ENCODE measurements around the gene ZCCHC18.
"Not testable (repeated sequence)": the region's sequence is repeated elsewhere in the genome, so short reads cannot be mapped to it uniquely, and the experiment has no call there.

GRCh38 chrX:104110491-104111240 is 1.7 kb upstream of the ZCCHC18 start:
- not testable (repeated sequence) for TF ChIP-seq CTCF (IDR thresholded peaks at IDR 0.05; ENCODE audit: poor library complexity); EZH2phosphoT487 (IDR thresholded peaks at IDR 0.05; ENCODE audit: low read depth, severe bottlenecking, unreplicated experiment); EZH2 (IDR thresholded peaks at IDR 0.05; ENCODE audit: borderline replicate concordance)

Data from hepatocyte (in vitro differentiated cells).